Erythroblast (primary cell): ENCODE measurements around the gene PRR12.

ENCODE experiments used
- GATA1 ChIP-seq: IDR thresholded peaks from 2 replicates; pipeline ENCODE4 v1.6.1; 2011; ENCODE audit warnings: low read depth, mild to moderate bottlenecking, control low read depth, low read length, moderate library complexity
- POLR2A ChIP-seq: IDR thresholded peaks from 2 replicates; pipeline ENCODE4 v1.6.1; 2011; ENCODE audit warnings: mild to moderate bottlenecking, low read length

DNA sequence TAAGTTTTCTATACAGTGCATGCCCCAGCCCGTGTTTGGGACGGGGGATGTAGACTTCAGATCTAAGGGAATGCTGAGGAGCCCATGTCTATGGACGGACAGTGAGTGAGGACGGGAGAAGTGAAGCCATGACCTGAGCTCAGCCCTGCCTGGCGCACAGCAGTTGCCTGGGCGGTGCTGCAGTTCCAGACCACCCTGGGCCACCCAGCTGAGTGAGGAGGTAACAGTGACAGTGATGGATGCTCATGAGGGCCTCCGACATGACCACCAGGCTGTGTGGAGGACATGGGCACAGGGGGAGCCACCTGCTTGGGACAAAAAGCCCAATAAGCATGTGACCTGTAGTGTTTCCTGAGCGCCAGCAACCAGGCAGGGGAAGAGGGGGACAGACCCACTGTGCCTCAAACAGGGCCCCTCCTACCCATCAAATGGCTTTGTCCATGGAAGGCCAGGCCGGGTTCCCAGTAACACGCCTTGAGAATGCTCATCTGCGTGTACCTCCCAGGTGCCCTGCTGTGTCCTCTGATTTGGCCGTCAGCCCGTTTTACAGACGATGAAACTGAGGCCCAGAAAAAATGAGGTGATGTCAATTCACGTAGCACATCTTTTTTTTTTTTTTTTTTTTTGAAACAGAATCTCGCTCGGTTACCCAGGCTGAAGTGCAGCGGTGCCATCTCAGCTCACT lies 33.2 kb upstream of the PRR12 start:
- TF ChIP-seq POLR2A, result no peak
- no peak for TF ChIP-seq GATA1
